SK-N-SH (cell line): ENCODE measurements around the gene DCAF11. TPM values are rescaled to one million over a fixed set of nuclear protein-coding genes. Genes with fewer than 3 reads are reported as not detected.

Experiments used
- CTCF ChIA-PET: fragments of 300-600, 350-600 bp; formaldehyde crosslinking; extraction: SDS; loops from one replicate; lab custom pipeline; 2021; lab: Yijun Ruan, JAX
- POLR2A ChIA-PET: fragments of 350-600 bp; sonication (Branson Sonifier 250); formaldehyde crosslinking; extraction: SDS; loops from one replicate; lab custom pipeline; 2020; ENCODE audit warnings: antibody characterized with exemption, inconsistent platforms; lab: Yijun Ruan, JAX
- DNase-seq: peaks from one replicate; pipeline ENCODE4 v3.0.0; 2012
- H2AFZ ChIP-seq: fragments of 200-600 bp; sonication (generic); 2 replicates; pipeline ENCODE4 v1.8.1; 2016; ENCODE audit warnings: antibody characterized with exemption, mild to moderate bottlenecking, low read depth
- H3F3A ChIP-seq: fragments of 200-600 bp; sonication (generic); replicated peaks from 2 replicates; pipeline ENCODE3; 2016; ENCODE audit warnings: antibody characterized with exemption, mild to moderate bottlenecking; ENCODE audit not compliant: insufficient read depth
- H3K27ac ChIP-seq, 2 experiments: fragments of 200-500 bp in 1 of 2; fragments of 200-600 bp in 1 of 2; sonication (Bioruptor generic) in 1 of 2; sonication (generic), shearing (Covaris generic) in 1 of 2; 2 replicates each; pipeline versions ENCODE4 v1.5.1 to v1.6.1; 2014 to 2016; ENCODE audit warnings: low read depth in 2 of 2, inconsistent platforms in 1 of 2, low read length in 1 of 2, mild to moderate bottlenecking in 1 of 2, mixed read lengths in 1 of 2
- H3K27me3 ChIP-seq: fragments of 200-600 bp; sonication (generic), shearing (Covaris generic); 2 replicates; pipeline ENCODE4 v1.6.1; 2016; ENCODE audit warnings: mixed run types; ENCODE audit not compliant: insufficient read depth
- H3K36me3 ChIP-seq, 2 experiments: fragments of 200-500 bp in 1 of 2; fragments of 200-600 bp in 1 of 2; sonication (Bioruptor generic) in 1 of 2; sonication (generic) in 1 of 2; replicated peaks in 1 of 2; 2 replicates each; pipeline versions ENCODE3 to v1.5.1; 2014 to 2016; ENCODE audit warnings: low read length in 1 of 2, mild to moderate bottlenecking in 1 of 2; ENCODE audit not compliant: insufficient read depth in 2 of 2, control insufficient read depth in 1 of 2
- H3K4me1 ChIP-seq, 2 experiments: fragments of 200-500 bp in 1 of 2; fragments of 200-600 bp in 1 of 2; sonication (Bioruptor generic) in 1 of 2; sonication (generic), shearing (Covaris generic) in 1 of 2; 2 replicates each; pipeline versions ENCODE4 v1.5.1 to v1.6.1; 2014 to 2016; ENCODE audit warnings: low read depth in 1 of 2, low read length in 1 of 2, mixed run types in 1 of 2; ENCODE audit not compliant: insufficient read depth in 2 of 2, control insufficient read depth in 1 of 2
- H3K4me2 ChIP-seq: fragments of 200-600 bp; sonication (generic), shearing (Covaris generic); 2 replicates; pipeline ENCODE4 v1.6.1; 2017; ENCODE audit warnings: mixed run types
- H3K4me3 ChIP-seq, 2 experiments: fragments of 200-500 bp in 1 of 2; fragments of 200-600 bp in 1 of 2; sonication (Bioruptor generic) in 1 of 2; sonication (generic), shearing (Covaris generic) in 1 of 2; 2 replicates each; pipeline versions ENCODE4 v1.5.1 to v1.8.1; 2014 to 2016; ENCODE audit warnings: low read depth in 2 of 2, inconsistent platforms in 1 of 2, low read length in 1 of 2, mild to moderate bottlenecking in 1 of 2, mixed read lengths in 1 of 2, moderate library complexity in 1 of 2
- H3K79me2 ChIP-seq: fragments of 200-600 bp; sonication (generic); 2 replicates; pipeline ENCODE4 v1.8.1; 2017; ENCODE audit warnings: mild to moderate bottlenecking; ENCODE audit not compliant: insufficient read depth
- H3K9ac ChIP-seq: fragments of 200-600 bp; sonication (generic); 2 replicates; pipeline ENCODE4 v1.6.1; 2017; ENCODE audit warnings: mixed run types
- H3K9me2 ChIP-seq: fragments of 200-600 bp; sonication (generic); 2 replicates; pipeline ENCODE4 v1.6.1; 2017; ENCODE audit warnings: mixed run types
- H3K9me3 ChIP-seq: fragments of 200-600 bp; sonication (generic); 2 replicates; pipeline ENCODE4 v1.6.1; 2017; ENCODE audit warnings: mixed run types, mild to moderate bottlenecking, moderate library complexity
- H4K20me1 ChIP-seq: fragments of 200-600 bp; sonication (generic); 2 replicates; pipeline ENCODE4 v1.6.1; 2017; ENCODE audit warnings: mild to moderate bottlenecking, mixed run types; ENCODE audit not compliant: insufficient read depth
- FOSL2 ChIP-seq: IDR thresholded peaks from 2 replicates; pipeline ENCODE4 v1.4.0; 2012; ENCODE audit warnings: low read depth, mild to moderate bottlenecking, moderate library complexity, borderline replicate concordance
- GABPA ChIP-seq: IDR thresholded peaks from 2 replicates; pipeline ENCODE4 v1.4.0; 2012; ENCODE audit warnings: low read depth, mild to moderate bottlenecking
- MXI1 ChIP-seq: IDR thresholded peaks from 2 replicates; pipeline ENCODE4 v1.6.1; 2012; ENCODE audit warnings: mild to moderate bottlenecking, low read depth, low read length, improper control_type of control experiment
- RCOR1 ChIP-seq: fragments of 150-350 bp; IDR thresholded peaks from 2 replicates; pipeline ENCODE4 v1.6.1; 2017; ENCODE audit warnings: antibody characterized with exemption, low read length
- REST ChIP-seq: IDR thresholded peaks from 2 replicates; pipeline ENCODE4 v1.6.1; 2012; ENCODE audit warnings: mild to moderate bottlenecking, low read depth, low read length, moderate library complexity
- SMC3 ChIP-seq: IDR thresholded peaks from 2 replicates; pipeline ENCODE4 v1.6.1; 2012; ENCODE audit warnings: low read depth, low read length, improper control_type of control experiment
- USF2 ChIP-seq: fragments of 150-350 bp; IDR thresholded peaks from 2 replicates; pipeline ENCODE4 v1.6.1; 2017; ENCODE audit warnings: antibody characterized with exemption, low read length, low read depth, borderline replicate concordance
- ZBTB33 ChIP-seq: IDR thresholded peaks from 2 replicates; pipeline ENCODE4 v1.4.0; 2012; ENCODE audit warnings: low read depth, borderline replicate concordance
- WGBS: methylation state at CpG from one replicate; pipeline ENCODE4 v1.1.6; 2017; ENCODE audit warnings: low lambda C conversion rate; 5-methylcytosine and 5-hydroxymethylcytosine counted together
- polyA plus RNA-seq, 3 experiments: library from polyadenylated mRNA; depleted of rRNA; stranded (reverse); fragments of >200 nt; gene quantifications; 2 replicates each; pipeline ENCODE4 v1.2.3, GENCODE V29; 2012

The DCAF11 gene
- polyA plus RNA-seq, 1 of the 3 experiments (the other 2 are of a cell fraction) = 34.6 TPM

- no peak overlapping the region; the same call in 1 of the 2 replicates for H3K9ac ChIP-seq
- POLR2A ChIA-PET = interaction anchor here (0.9 to 3.2 kb wide), 2 partner anchors 20 kb away, joined by 5 to 21 read pairs; partner anchors contain the start of gene PSME1
- CTCF ChIA-PET = interaction anchor here (0.8 to 3.8 kb wide), 6 partner anchors 7 to 70 kb away, joined by 3 to 16 read pairs (median 4); partner anchors contain the start of gene IRF9
Measured at GRCh38 chr14:24116128-24116814, 1.7 kb downstream of the DCAF11 start.

More at GRCh38 chr14:24116128-24116814, 1.7 kb downstream of the DCAF11 start:
- Histone ChIP-seq H3K36me3 (peaks cover 12 to 39% of the 10 kb centered on the region in 2 experiments), H3K4me3 (peak overlapping the region; percentile 17 to 88; a peak in 1 of 4 replicates), H3K4me2 (peak overlapping the region; percentile 90), H3K27ac (no peak overlapping the region), H3K9me3 (no peaks in the 10 kb centered on the region), H3K27me3 (no peaks in the 10 kb centered on the region), H3F3A (peaks cover 11% of the 10 kb centered on the region), H3K9me2 (no peaks in the 10 kb centered on the region), H4K20me1 (no peaks in the 10 kb centered on the region), H2AFZ (no peak overlapping the region), H3K79me2 (peaks cover 6% of the 10 kb centered on the region; the same call in 1 of the 2 replicates), H3K4me1 (peaks cover 10 to 17% of the 10 kb centered on the region in 2 experiments)
- no peak for TF ChIP-seq FOSL2
- TF ChIP-seq ZBTB33 = no peak
- no peak for TF ChIP-seq USF2
- TF ChIP-seq MXI1 = no peak
- TF ChIP-seq GABPA = no peak
- TF ChIP-seq SMC3 = no peak
- TF ChIP-seq RCOR1 = no peak
- no peak for TF ChIP-seq REST
- DNase-seq = no peak
- WGBS = 79% methylated on average over 6 of the region's 6 CpGs
